Measurements from ENCODE around the gene BCAT1.

The BCAT1 gene

GRCh38 chr12:24795699-24796347 is 153.1 kb downstream of the BCAT1 start:
- Histone ChIP-seq H3K4me1 (ENCODE audit: control insufficient read depth, low read depth, low read length) (no peaks in the 10 kb centered on the region), H3K9me3 (ENCODE audit: control insufficient read depth, low read depth, low read length) (no peaks in the 10 kb centered on the region), H3K36me3 (ENCODE audit: control insufficient read depth, low read depth, low read length) (no peaks in the 10 kb centered on the region), H3K27me3 (ENCODE audit: control insufficient read depth, insufficient read depth, low read length) (no peaks in the 10 kb centered on the region), H3K27ac (ENCODE audit: low read length) (no peak overlapping the region), H3K9ac (ENCODE audit: low read length) (no peak overlapping the region), H3K4me3 (ENCODE audit: low read length) (no peak overlapping the region)

- H3K27ac ChIP-seq (ENCODE audit: low read length) = no peak overlapping the region
- H3K27me3 ChIP-seq (ENCODE audit: control insufficient read depth, insufficient read depth, low read length) = no peaks in the 10 kb centered on the region
- H3K4me1 ChIP-seq (ENCODE audit: control insufficient read depth, low read depth, low read length) = no peaks in the 10 kb centered on the region
- no peaks in the 10 kb centered on the region for H3K9me3 ChIP-seq (ENCODE audit: control insufficient read depth, low read depth, low read length)
- no peaks in the 10 kb centered on the region for H3K36me3 ChIP-seq (ENCODE audit: control insufficient read depth, low read depth, low read length)
- H3K9ac ChIP-seq (ENCODE audit: low read length) = no peak overlapping the region
- H3K4me3 ChIP-seq (ENCODE audit: low read length) = no peak overlapping the region
Observed at GRCh38 chr12:24791622-24792021, 157.3 kb downstream of the BCAT1 start.

- Histone ChIP-seq H3K36me3 (ENCODE audit: control insufficient read depth, low read depth, low read length) (no peaks in the 10 kb centered on the region), H3K4me1 (ENCODE audit: control insufficient read depth, low read depth, low read length) (no peaks in the 10 kb centered on the region), H3K27ac (ENCODE audit: low read length) (no peak overlapping the region), H3K9ac (ENCODE audit: low read length) (no peak overlapping the region), H3K27me3 (ENCODE audit: control insufficient read depth, insufficient read depth, low read length) (no peaks in the 10 kb centered on the region), H3K9me3 (ENCODE audit: control insufficient read depth, low read depth, low read length) (no peaks in the 10 kb centered on the region), H3K4me3 (ENCODE audit: low read length) (no peak overlapping the region)
Observed at GRCh38 chr12:24788886-24789285, 160.0 kb downstream of the BCAT1 start.

- no peaks in the 10 kb centered on the region for H3K9me3 ChIP-seq (ENCODE audit: control insufficient read depth, low read depth, low read length)
- no peaks in the 10 kb centered on the region for H3K4me1 ChIP-seq (ENCODE audit: control insufficient read depth, low read depth, low read length)
- H3K4me3 ChIP-seq (ENCODE audit: low read length) = no peak overlapping the region
- H3K9ac ChIP-seq (ENCODE audit: low read length) = no peak overlapping the region
- H3K27ac ChIP-seq (ENCODE audit: low read length) = no peak overlapping the region
- no peaks in the 10 kb centered on the region for H3K36me3 ChIP-seq (ENCODE audit: control insufficient read depth, low read depth, low read length)
- no peaks in the 10 kb centered on the region for H3K27me3 ChIP-seq (ENCODE audit: control insufficient read depth, insufficient read depth, low read length)
Observed at GRCh38 chr12:24780697-24781368, 168.1 kb downstream of the BCAT1 start.

- Histone ChIP-seq H3K27ac (ENCODE audit: low read length) (no peak overlapping the region), H3K27me3 (ENCODE audit: control insufficient read depth, insufficient read depth, low read length) (no peaks in the 10 kb centered on the region)
Observed at GRCh38 chr12:24778486-24779304, 170.2 kb downstream of the BCAT1 start.

GRCh38 chr12:24777359-24777758 is 171.5 kb downstream of the BCAT1 start:
- H3K4me3 ChIP-seq (ENCODE audit: low read length) = no peak overlapping the region
- no peaks in the 10 kb centered on the region for H3K27me3 ChIP-seq (ENCODE audit: control insufficient read depth, insufficient read depth, low read length)
- H3K4me1 ChIP-seq (ENCODE audit: control insufficient read depth, low read depth, low read length) = no peaks in the 10 kb centered on the region
- H3K36me3 ChIP-seq (ENCODE audit: control insufficient read depth, low read depth, low read length) = no peaks in the 10 kb centered on the region
- no peak overlapping the region for H3K27ac ChIP-seq (ENCODE audit: low read length)
- no peak overlapping the region for H3K9ac ChIP-seq (ENCODE audit: low read length)
- no peaks in the 10 kb centered on the region for H3K9me3 ChIP-seq (ENCODE audit: control insufficient read depth, low read depth, low read length)

More at GRCh38 chr12:24778486-24779304, 170.2 kb downstream of the BCAT1 start:
- no peaks in the 10 kb centered on the region for H3K4me1 ChIP-seq (ENCODE audit: control insufficient read depth, low read depth, low read length)
- no peak overlapping the region for H3K4me3 ChIP-seq (ENCODE audit: low read length)
- no peak overlapping the region for H3K9ac ChIP-seq (ENCODE audit: low read length)
- no peaks in the 10 kb centered on the region for H3K9me3 ChIP-seq (ENCODE audit: control insufficient read depth, low read depth, low read length)
- no peaks in the 10 kb centered on the region for H3K36me3 ChIP-seq (ENCODE audit: control insufficient read depth, low read depth, low read length)

GRCh38 chr12:24776861-24777260 is 172.0 kb downstream of the BCAT1 start:
- Histone ChIP-seq H3K27ac (ENCODE audit: low read length) (no peak overlapping the region), H3K4me1 (ENCODE audit: control insufficient read depth, low read depth, low read length) (no peaks in the 10 kb centered on the region), H3K9ac (ENCODE audit: low read length) (no peak overlapping the region), H3K27me3 (ENCODE audit: control insufficient read depth, insufficient read depth, low read length) (no peaks in the 10 kb centered on the region), H3K9me3 (ENCODE audit: control insufficient read depth, low read depth, low read length) (no peaks in the 10 kb centered on the region), H3K36me3 (ENCODE audit: control insufficient read depth, low read depth, low read length) (no peaks in the 10 kb centered on the region), H3K4me3 (ENCODE audit: low read length) (no peak overlapping the region)

- no peak overlapping the region for H3K4me3 ChIP-seq (ENCODE audit: low read length)
- no peak overlapping the region for H3K9ac ChIP-seq (ENCODE audit: low read length)
- H3K9me3 ChIP-seq (ENCODE audit: control insufficient read depth, low read depth, low read length) = no peaks in the 10 kb centered on the region
- H3K36me3 ChIP-seq (ENCODE audit: control insufficient read depth, low read depth, low read length) = no peaks in the 10 kb centered on the region
- H3K4me1 ChIP-seq (ENCODE audit: control insufficient read depth, low read depth, low read length) = no peaks in the 10 kb centered on the region
- H3K27me3 ChIP-seq (ENCODE audit: control insufficient read depth, insufficient read depth, low read length) = no peaks in the 10 kb centered on the region
- no peak overlapping the region for H3K27ac ChIP-seq (ENCODE audit: low read length)
Observed at GRCh38 chr12:24775073-24775472, 173.8 kb downstream of the BCAT1 start.

- no peak overlapping the region for H3K9ac ChIP-seq (ENCODE audit: low read length)
- no peaks in the 10 kb centered on the region for H3K9me3 ChIP-seq (ENCODE audit: control insufficient read depth, low read depth, low read length)
- no peaks in the 10 kb centered on the region for H3K27me3 ChIP-seq (ENCODE audit: control insufficient read depth, insufficient read depth, low read length)
- H3K36me3 ChIP-seq (ENCODE audit: control insufficient read depth, low read depth, low read length) = no peaks in the 10 kb centered on the region
- no peak overlapping the region for H3K27ac ChIP-seq (ENCODE audit: low read length)
- H3K4me1 ChIP-seq (ENCODE audit: control insufficient read depth, low read depth, low read length) = no peaks in the 10 kb centered on the region
- no peak overlapping the region for H3K4me3 ChIP-seq (ENCODE audit: low read length)
Observed at GRCh38 chr12:24773996-24774395, 174.9 kb downstream of the BCAT1 start.

GRCh38 chr12:24772813-24773212 is 176.1 kb downstream of the BCAT1 start:
- Histone ChIP-seq H3K4me3 (ENCODE audit: low read length) (no peak overlapping the region), H3K36me3 (ENCODE audit: control insufficient read depth, low read depth, low read length) (no peaks in the 10 kb centered on the region), H3K4me1 (ENCODE audit: control insufficient read depth, low read depth, low read length) (no peaks in the 10 kb centered on the region), H3K9me3 (ENCODE audit: control insufficient read depth, low read depth, low read length) (no peaks in the 10 kb centered on the region), H3K9ac (ENCODE audit: low read length) (no peak overlapping the region), H3K27me3 (ENCODE audit: control insufficient read depth, insufficient read depth, low read length) (no peaks in the 10 kb centered on the region), H3K27ac (ENCODE audit: low read length) (no peak overlapping the region)

- Histone ChIP-seq H3K4me1 (ENCODE audit: control insufficient read depth, low read depth, low read length) (no peaks in the 10 kb centered on the region), H3K36me3 (ENCODE audit: control insufficient read depth, low read depth, low read length) (no peaks in the 10 kb centered on the region), H3K27ac (ENCODE audit: low read length) (no peak overlapping the region), H3K9me3 (ENCODE audit: control insufficient read depth, low read depth, low read length) (no peaks in the 10 kb centered on the region), H3K27me3 (ENCODE audit: control insufficient read depth, insufficient read depth, low read length) (no peaks in the 10 kb centered on the region), H3K4me3 (ENCODE audit: low read length) (no peak overlapping the region), H3K9ac (ENCODE audit: low read length) (no peak overlapping the region)
Observed at GRCh38 chr12:24770821-24771220, 178.1 kb downstream of the BCAT1 start.
